Sigmoid colon (tissue), 7 donors: ENCODE measurements around the gene SIDT1. TPM values are rescaled to one million over a fixed set of nuclear protein-coding genes. Genes with fewer than 3 reads are reported as not detected.

Experiments used
- DNase-seq: peaks from one replicate; pipeline ENCODE4 v3.0.0-alpha.2; 2019
- H3K27ac ChIP-seq, 4 donors: fragments of 200-600 bp; sonication (generic); one replicate each; pipeline ENCODE4 v1.5.1; 2016 to 2019; ENCODE audit warnings: mild to moderate bottlenecking in 1 of 4
- H3K27me3 ChIP-seq, 3 donors: fragments of 200-600 bp; sonication (generic); one replicate each; pipeline ENCODE4 v1.5.1; 2019; ENCODE audit warnings: mild to moderate bottlenecking in 1 of 3
- H3K36me3 ChIP-seq, 4 donors: fragments of 200-600 bp; sonication (generic); one replicate each; pipeline ENCODE4 v1.5.1; 2016 to 2019
- H3K4me1 ChIP-seq, 4 donors: fragments of 200-600 bp; sonication (generic); one replicate each; pipeline ENCODE4 v1.5.1; 2017 to 2019
- H3K4me3 ChIP-seq, 4 donors: fragments of 200-600 bp; sonication (generic); one replicate each; pipeline ENCODE4 v1.5.1; 2017 to 2019; ENCODE audit warnings: mild to moderate bottlenecking in 2 of 4, moderate library complexity in 1 of 4
- H3K9me3 ChIP-seq, 4 donors: fragments of 200-600 bp in 3 of 4; sonication (generic) in 3 of 4; one replicate each; pipeline versions ENCODE4 v1.5.1 to v1.6.1; 2013 to 2019
- CTCF ChIP-seq, 4 experiments: fragments of 450-650 bp in 3 of 4; fragments of 200-600 bp in 1 of 4; IDR thresholded peaks; one replicate each; pipeline ENCODE4 v1.5.1; 2016 to 2019; ENCODE audit warnings: antibody characterized with exemption in 4 of 4, mild to moderate bottlenecking in 3 of 4, moderate library complexity in 2 of 4
- EP300 ChIP-seq, 4 donors: sonication (generic); formaldehyde crosslinking; IDR thresholded peaks; one replicate each; pipeline ENCODE4 v1.6.1; 2017; ENCODE audit warnings: antibody characterized with exemption in 4 of 4
- POLR2A ChIP-seq, 2 donors: fragments of 450-650 bp; IDR thresholded peaks; one replicate each; pipeline ENCODE4 v1.6.1; 2016; ENCODE audit warnings: antibody characterized with exemption in 2 of 2, mild to moderate bottlenecking in 2 of 2, moderate library complexity in 2 of 2
- POLR2AphosphoS5 ChIP-seq, 4 donors: sonication (generic); formaldehyde crosslinking; IDR thresholded peaks; one replicate each; pipeline ENCODE4 v1.6.1; 2017; ENCODE audit warnings: antibody characterized with exemption in 4 of 4
- WGBS, 2 donors: extraction: QIAGEN DNeasy Blood & Tissue Kit; methylation state at CpG; one replicate each; pipeline ENCODE4 v1.1.7; 2013; 5-methylcytosine and 5-hydroxymethylcytosine counted together
- intact Hi-C: fragments of 100-400 bp; cut with DNase I; formaldehyde crosslinking; loops from one replicate; pipeline ENCODE4 v1.15.1; 2023
- polyA plus RNA-seq, 3 donors: library from polyadenylated mRNA; stranded (reverse); fragments of 200-250 nt; gene quantifications; one replicate each; pipeline ENCODE4 v1.2.3, GENCODE V29; 2013
- total RNA-seq, 4 donors: library from RNA; depleted of rRNA; stranded (reverse); fragments of >200 nt; gene quantifications; one replicate each; pipeline ENCODE4 v1.1.0, GENCODE V29; 2016
- donor health status: healthy with polysubstance abuse.
- donor health status: Bipolar disorder and iron deficiency.
- donor health status: healthy.

The SIDT1 gene
- total and polyA plus RNA-seq, 7 donors, result 0.49 to 16.7 (median 1.4) TPM

GRCh38 chr3:113659101-113659541, 126.8 kb downstream of the SIDT1 start:
- DNase-seq, result no peak
- WGBS, 2 donors, result 23 to 54% methylated on average over 1 of the region's 1 CpG
- intact Hi-C loops, result no loop called here
- Histone ChIP-seq H3K4me3 (no peak overlapping the region), H3K27me3 (no peaks in the 10 kb centered on the region), H3K4me1 (peaks cover 0 to 39% (median 21%) of the 10 kb centered on the region in 4 donors), H3K27ac (no peak overlapping the region), H3K36me3 (peaks cover 0 to 25% (median 6%) of the 10 kb centered on the region in 4 donors), H3K9me3 (no peaks in the 10 kb centered on the region)
- TF ChIP-seq EP300 (IDR thresholded peaks at IDR 0.05), result no peak
- no peak for TF ChIP-seq POLR2A (IDR thresholded peaks at IDR 0.05)
- no peak for TF ChIP-seq CTCF (IDR thresholded peaks at IDR 0.05)
- TF ChIP-seq POLR2AphosphoS5 (IDR thresholded peaks at IDR 0.05), result no peak

GRCh38 chr3:113659996-113660395, 127.6 kb downstream of the SIDT1 start:
- Histone ChIP-seq H3K27me3 (no peaks in the 10 kb centered on the region), H3K36me3 (peaks cover 0 to 25% (median 6%) of the 10 kb centered on the region in 4 donors), H3K27ac (peak overlapping the region; percentile 56 to 73 (median 72)), H3K4me1 (peaks cover 0 to 30% (median 13%) of the 10 kb centered on the region in 4 donors), H3K9me3 (no peaks in the 10 kb centered on the region), H3K4me3 (no peak overlapping the region)
- WGBS, 2 donors, result 75 to 84% methylated on average over 1 of the region's 1 CpG
- intact Hi-C loops, result no loop called here
- no peak for TF ChIP-seq POLR2AphosphoS5 (IDR thresholded peaks at IDR 0.05)
- TF ChIP-seq POLR2A (IDR thresholded peaks at IDR 0.05), result no peak
- TF ChIP-seq EP300 (IDR thresholded peaks at IDR 0.05), result no peak
- no peak for TF ChIP-seq CTCF (IDR thresholded peaks at IDR 0.05)
- no peak for DNase-seq

GRCh38 chr3:113660458-113660857, 128.1 kb downstream of the SIDT1 start:
- WGBS, 2 donors, result 94 to 98% methylated on average over 2 of the region's 2 CpGs
- H3K27ac ChIP-seq, result peak overlapping the region; percentile 56 to 73 (median 72)
- H3K36me3 ChIP-seq, result peaks cover 0 to 25% (median 6%) of the 10 kb centered on the region in 4 donors

GRCh38 chr3:113660896-113661295, 128.5 kb downstream of the SIDT1 start:
- DNase-seq, result peak; percentile 86
- Histone ChIP-seq H3K27ac (peak overlapping the region; percentile 56 to 73 (median 72)), H3K9me3 (no peaks in the 10 kb centered on the region), H3K36me3 (peaks cover 0 to 25% (median 6%) of the 10 kb centered on the region in 4 donors), H3K27me3 (no peaks in the 10 kb centered on the region), H3K4me1 (peaks cover 0 to 27% (median 12%) of the 10 kb centered on the region in 4 donors), H3K4me3 (no peak overlapping the region)
- WGBS, 2 donors, result 68 to 89% methylated on average over 4 of the region's 4 CpGs
- intact Hi-C loops, result no loop called here
- TF ChIP-seq EP300 (IDR thresholded peaks at IDR 0.05) (peak in 2 of 4 donors; percentile 33 to 51), POLR2AphosphoS5 (IDR thresholded peaks at IDR 0.05) (peak in 3 of 4 donors; percentile 45 to 52 (median 48)), CTCF (IDR thresholded peaks at IDR 0.05) (no peak)

More at GRCh38 chr3:113660458-113660857, 128.1 kb downstream of the SIDT1 start:
- H3K4me3 ChIP-seq, result no peak overlapping the region
- peaks cover 0 to 27% (median 12%) of the 10 kb centered on the region in 4 donors for H3K4me1 ChIP-seq
- no peaks in the 10 kb centered on the region for H3K27me3 ChIP-seq
- intact Hi-C loops, result no loop called here
- no peak for DNase-seq
- TF ChIP-seq EP300 (IDR thresholded peaks at IDR 0.05) (no peak), CTCF (IDR thresholded peaks at IDR 0.05) (no peak), POLR2A (IDR thresholded peaks at IDR 0.05) (no peak), POLR2AphosphoS5 (IDR thresholded peaks at IDR 0.05) (no peak)
- no peaks in the 10 kb centered on the region for H3K9me3 ChIP-seq

- H3K4me3 ChIP-seq, result no peak overlapping the region
- DNase-seq, result no peak
- H3K9me3 ChIP-seq, result no peaks in the 10 kb centered on the region
- no peak for TF ChIP-seq POLR2AphosphoS5 (IDR thresholded peaks at IDR 0.05)
- no peak for TF ChIP-seq POLR2A (IDR thresholded peaks at IDR 0.05)
- no peak for TF ChIP-seq EP300 (IDR thresholded peaks at IDR 0.05)
- no peak for TF ChIP-seq CTCF (IDR thresholded peaks at IDR 0.05)
- 9 to 61% methylated on average over 1 of the region's 1 CpG for WGBS, 2 donors
- peaks cover 0 to 25% (median 6%) of the 10 kb centered on the region in 4 donors for H3K36me3 ChIP-seq
- intact Hi-C loops, result no loop called here
- H3K27me3 ChIP-seq, result no peaks in the 10 kb centered on the region
- peak overlapping the region in 3 of 4 donors; percentile 70 to 73 (median 73) for H3K27ac ChIP-seq
- H3K4me1 ChIP-seq, result peaks cover 0 to 27% (median 12%) of the 10 kb centered on the region in 4 donors
These were observed 130.5 kb downstream of the SIDT1 start for GRCh38 chr3:113662824-113663223.
